Measurements from ENCODE around the gene LIAS. TPM values are rescaled to one million over a fixed set of nuclear protein-coding genes. Genes with fewer than 3 reads are reported as not detected.

Gene LIAS
- total RNA-seq, 1 experiment from 2014 or later: 23.5 TPM

DNA sequence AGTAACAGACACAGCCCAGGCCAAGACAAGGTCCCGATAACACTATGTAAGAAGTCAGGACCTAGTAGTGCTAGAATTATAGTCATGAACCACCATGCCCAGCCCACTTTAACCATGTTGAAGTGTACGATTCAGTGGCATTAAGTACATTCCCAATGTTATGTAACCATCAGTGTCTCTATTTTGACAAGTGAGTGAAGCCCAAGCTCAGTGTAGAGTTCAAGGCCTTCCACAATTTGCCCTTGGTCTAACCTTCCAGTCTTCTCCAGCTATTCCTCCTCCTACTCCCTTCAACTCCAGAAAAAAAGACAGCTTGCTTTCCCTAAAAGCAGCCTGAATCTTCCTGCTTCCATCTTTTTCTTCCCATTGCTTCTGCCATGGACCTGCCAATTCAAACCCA is 31.5 kb downstream of the LIAS start:
- no TSS peak for BruUV-seq (replicated peaks)

GRCh38 chr4:39494354-39494753 is 35.5 kb downstream of the LIAS start:
- no peak overlapping the region for H3K4me2 ChIP-seq (ENCODE audit: low read length)
- ChIA-PET RAD21 (ENCODE audit: low non-redundant PET in 1 of 2, low total read pairs in 2 of 2, uncharacterized antibody in 2 of 2, unreplicated experiment in 2 of 2) (no interaction called here), CTCF (no interaction called here), POLR2A (no interaction called here)
- H4K20me1 ChIP-seq (ENCODE audit: insufficient read depth): no peaks in the 10 kb centered on the region
- ATAC-seq (no peak), DNase-seq (ENCODE audit: low read depth, low spot score) (no peak)
- H3K9ac ChIP-seq (ENCODE audit: low read length): no peak overlapping the region
- BruUV-seq (replicated peaks): no TSS peak
- H3K4me3 ChIP-seq (replicated peaks in 1 of 2; ENCODE audit: low read depth in 1 of 2, low read length in 2 of 2): no peak overlapping the region
- no peaks in the 10 kb centered on the region for H3K4me1 ChIP-seq (ENCODE audit: control insufficient read depth in 1 of 2, insufficient read depth in 2 of 2, low read length in 2 of 2)
- intact Hi-C loops (cut with micrococcal nuclease): no loop called here
- no peaks in the 10 kb centered on the region for H3K79me2 ChIP-seq (ENCODE audit: insufficient read depth, low read length)
- peaks cover 0 to 1% of the 10 kb centered on the region in 2 experiments; a peak in 2 of 4 replicates for H3K36me3 ChIP-seq (ENCODE audit: control insufficient read depth in 1 of 2, insufficient read depth in 2 of 2, low read length in 2 of 2)
- no peaks in the 10 kb centered on the region for H3K9me3 ChIP-seq (ENCODE audit: control insufficient read depth in 1 of 2, insufficient read depth in 1 of 2, low read depth in 1 of 2, low read length in 2 of 2)
- no peak overlapping the region for H3K27ac ChIP-seq (ENCODE audit: low read depth, low read length)
- no peak overlapping the region for H2AFZ ChIP-seq (ENCODE audit: low read depth, low read length, poor library complexity, severe bottlenecking)
- no peaks in the 10 kb centered on the region for H3K27me3 ChIP-seq (ENCODE audit: insufficient read depth, low read length)
- no peak for TF ChIP-seq SP1 (IDR thresholded peaks at IDR 0.05; ENCODE audit: low read depth)
- no peaks in the 10 kb centered on the region for H3K9me2 ChIP-seq (ENCODE audit: insufficient read depth)

More for the DNA sequence above, 31.5 kb downstream of the LIAS start:
- intact Hi-C loops (cut with micrococcal nuclease): no loop called here
- Histone ChIP-seq H2AFZ (ENCODE audit: low read depth, low read length, poor library complexity, severe bottlenecking) (no peak overlapping the region), H3K27me3 (ENCODE audit: insufficient read depth, low read length) (no peaks in the 10 kb centered on the region), H3K4me2 (ENCODE audit: low read length) (no peak overlapping the region), H3K9me2 (ENCODE audit: insufficient read depth) (no peaks in the 10 kb centered on the region), H4K20me1 (ENCODE audit: insufficient read depth) (no peaks in the 10 kb centered on the region), H3K4me1 (ENCODE audit: control insufficient read depth in 1 of 2, insufficient read depth in 2 of 2, low read length in 2 of 2) (no peaks in the 10 kb centered on the region), H3K36me3 (ENCODE audit: control insufficient read depth in 1 of 2, insufficient read depth in 2 of 2, low read length in 2 of 2) (no peaks in the 10 kb centered on the region), H3K79me2 (ENCODE audit: insufficient read depth, low read length) (no peaks in the 10 kb centered on the region), H3K4me3 (replicated peaks in 1 of 2; ENCODE audit: low read depth in 1 of 2, low read length in 2 of 2) (no peak overlapping the region), H3K27ac (ENCODE audit: low read depth, low read length) (no peak overlapping the region), H3K9ac (ENCODE audit: low read length) (no peak overlapping the region), H3K9me3 (ENCODE audit: control insufficient read depth in 1 of 2, insufficient read depth in 1 of 2, low read depth in 1 of 2, low read length in 2 of 2) (no peaks in the 10 kb centered on the region)
- ChIA-PET CTCF (no interaction called here), POLR2A (no interaction called here), RAD21 (ENCODE audit: low non-redundant PET in 1 of 2, low total read pairs in 2 of 2, uncharacterized antibody in 2 of 2, unreplicated experiment in 2 of 2) (no interaction called here)
- no peak for DNase-seq (ENCODE audit: low read depth, low spot score)
- ATAC-seq: no peak
- no peak for TF ChIP-seq ZFX (IDR thresholded peaks at IDR 0.05)
- no peak for TF ChIP-seq YY1 (IDR thresholded peaks at IDR 0.05; ENCODE audit: extremely low read depth, insufficient replicate concordance, low read depth, low read length)
- TF ChIP-seq EZH2phosphoT487 (IDR thresholded peaks at IDR 0.05; ENCODE audit: borderline replicate concordance): no peak
- TF ChIP-seq ELF1 (IDR thresholded peaks at IDR 0.05; ENCODE audit: borderline replicate concordance, low read depth): no peak
- no peak for TF ChIP-seq CBX3 (IDR thresholded peaks at IDR 0.05; ENCODE audit: low read depth)
- TF ChIP-seq JUND (IDR thresholded peaks at IDR 0.05): no peak
- TF ChIP-seq POLR2A (IDR thresholded peaks at IDR 0.05; ENCODE audit: borderline replicate concordance, extremely low read depth, insufficient read depth, insufficient read length): no peak
- TF ChIP-seq SRF (IDR thresholded peaks at IDR 0.05; ENCODE audit: low read depth): no peak
- TF ChIP-seq, protein P1, sequence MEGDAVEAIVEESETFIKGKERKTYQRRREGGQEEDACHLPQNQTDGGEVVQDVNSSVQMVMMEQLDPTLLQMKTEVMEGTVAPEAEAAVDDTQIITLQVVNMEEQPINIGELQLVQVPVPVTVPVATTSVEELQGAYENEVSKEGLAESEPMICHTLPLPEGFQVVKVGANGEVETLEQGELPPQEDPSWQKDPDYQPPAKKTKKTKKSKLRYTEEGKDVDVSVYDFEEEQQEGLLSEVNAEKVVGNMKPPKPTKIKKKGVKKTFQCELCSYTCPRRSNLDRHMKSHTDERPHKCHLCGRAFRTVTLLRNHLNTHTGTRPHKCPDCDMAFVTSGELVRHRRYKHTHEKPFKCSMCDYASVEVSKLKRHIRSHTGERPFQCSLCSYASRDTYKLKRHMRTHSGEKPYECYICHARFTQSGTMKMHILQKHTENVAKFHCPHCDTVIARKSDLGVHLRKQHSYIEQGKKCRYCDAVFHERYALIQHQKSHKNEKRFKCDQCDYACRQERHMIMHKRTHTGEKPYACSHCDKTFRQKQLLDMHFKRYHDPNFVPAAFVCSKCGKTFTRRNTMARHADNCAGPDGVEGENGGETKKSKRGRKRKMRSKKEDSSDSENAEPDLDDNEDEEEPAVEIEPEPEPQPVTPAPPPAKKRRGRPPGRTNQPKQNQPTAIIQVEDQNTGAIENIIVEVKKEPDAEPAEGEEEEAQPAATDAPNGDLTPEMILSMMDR (IDR thresholded peaks at IDR 0.05 in 2 of 3, conservative IDR thresholded peaks at IDR 0.05 in 1 of 3; ENCODE audit: borderline replicate concordance in 1 of 3, insufficient read depth in 1 of 3, low read depth in 2 of 3, low read length in 2 of 3): no peak
- no peak for TF ChIP-seq ZNF274 (IDR thresholded peaks at IDR 0.05; ENCODE audit: low read depth, low read length)
- no peak for TF ChIP-seq SIN3A (IDR thresholded peaks at IDR 0.05; ENCODE audit: low read depth)
- TF ChIP-seq POLR2AphosphoS5 (IDR thresholded peaks at IDR 0.05; ENCODE audit: low read depth, low read length): no peak
- no peak for TF ChIP-seq EZH2 (IDR thresholded peaks at IDR 0.05)
- TF ChIP-seq EGR1 (IDR thresholded peaks at IDR 0.05; ENCODE audit: low read depth): no peak
